PC-9 (cell line): ENCODE data around the gene YIPF5. TPM values are rescaled to one million over a fixed set of nuclear protein-coding genes. Genes with fewer than 3 reads are reported as not detected.
A peak's percentile ranks its signal among the peaks of the same experiment; 100 is the strongest.

Experiments used
- BruUV-seq: library from RNA; stranded (reverse); fragments of 400-500 nt; replicated peaks from 2 replicates; lab custom pipeline; 2021; lab: Mats Ljungman, UMichigan
- CTCF ChIA-PET: fragments of 300-600 bp; sonication (Branson Sonifier 250); formaldehyde crosslinking; loops from one replicate; lab custom pipeline; 2022; ENCODE audit warnings: antibody characterized with exemption; lab: Charles Lee
- POLR2A ChIA-PET: fragments of 300-600 bp; sonication (Branson Sonifier 250); formaldehyde crosslinking; loops from one replicate; lab custom pipeline; 2022; ENCODE audit warnings: antibody characterized with exemption; ENCODE audit not compliant: unreplicated experiment; lab: Charles Lee
- DNase-seq, 2 experiments: peaks; one replicate each; pipeline versions ENCODE4 v3.0.0 to v3.0.0-alpha.2; 2015 to 2022; ENCODE audit warnings: mixed read lengths in 1 of 2
- H2AFZ ChIP-seq: fragments of 200-600 bp; sonication (generic); 2 replicates; pipeline ENCODE4 v1.8.1; 2017; ENCODE audit warnings: antibody characterized with exemption
- H3F3A ChIP-seq: fragments of 200-600 bp; sonication (generic); 2 replicates; pipeline ENCODE4 v1.8.1; 2017; ENCODE audit warnings: antibody characterized with exemption, mild to moderate bottlenecking, low read depth; ENCODE audit not compliant: insufficient read depth
- H3K27ac ChIP-seq: fragments of 200-600 bp; sonication (generic); 2 replicates; pipeline ENCODE4 v1.6.1; 2016; ENCODE audit warnings: mixed run types
- H3K27me3 ChIP-seq: fragments of 200-600 bp; sonication (generic); 2 replicates; pipeline ENCODE4 v1.6.1; 2016; ENCODE audit warnings: low read depth, mixed run types; ENCODE audit not compliant: insufficient read depth
- H3K36me3 ChIP-seq: fragments of 200-600 bp; sonication (generic); 2 replicates; pipeline ENCODE4 v1.6.1; 2016; ENCODE audit warnings: low read depth, mixed run types
- H3K4me1 ChIP-seq: fragments of 200-600 bp; sonication (generic); replicated peaks from 2 replicates; pipeline ENCODE4 v1.6.1; 2016; ENCODE audit warnings: mixed run types; ENCODE audit not compliant: insufficient read depth
- H3K4me2 ChIP-seq: fragments of 200-600 bp; sonication (generic); 2 replicates; pipeline ENCODE4 v1.6.1; 2017; ENCODE audit warnings: mixed run types
- H3K4me3 ChIP-seq: fragments of 200-600 bp; sonication (generic); 2 replicates; pipeline ENCODE4 v1.6.1; 2016; ENCODE audit warnings: mixed run types
- H3K79me2 ChIP-seq: fragments of 200-600 bp; sonication (generic); 2 replicates; pipeline ENCODE4 v1.6.1; 2017; ENCODE audit warnings: low read depth, mixed run types
- H3K9me2 ChIP-seq: fragments of 200-600 bp; sonication (generic); 2 replicates; pipeline ENCODE4 v1.8.1; 2017; ENCODE audit warnings: mild to moderate bottlenecking; ENCODE audit not compliant: insufficient read depth
- H3K9me3 ChIP-seq: fragments of 200-600 bp; sonication (generic); 2 replicates; pipeline ENCODE4 v1.8.1; 2016; ENCODE audit warnings: low read depth; ENCODE audit not compliant: insufficient read depth
- H4K20me1 ChIP-seq: fragments of 200-600 bp; sonication (generic); 2 replicates; pipeline ENCODE4 v1.8.1; 2017; ENCODE audit not compliant: insufficient read depth
- CTCF ChIP-seq: fragments of 200-600 bp; sonication (generic); conservative IDR thresholded peaks from 2 replicates; pipeline ENCODE4 v1.6.1; 2017; ENCODE audit warnings: mixed run types, antibody characterized with exemption, mild to moderate bottlenecking, moderate library complexity
- EZH2 ChIP-seq: fragments of 200-600 bp; sonication (generic); IDR thresholded peaks from 2 replicates; pipeline ENCODE4 v1.8.0; 2017; ENCODE audit warnings: antibody characterized with exemption, low read depth
- intact Hi-C: fragments of 100-400 bp; cut with micrococcal nuclease; formaldehyde crosslinking; loops from one replicate; pipeline ENCODE4 v1.10.0; 2022; ENCODE audit not compliant: unreplicated experiment
- total RNA-seq: library from RNA; stranded (reverse); gene quantifications from 2 replicates; pipeline ENCODE4 v1.2.3, GENCODE V29; 2021

The YIPF5 gene
- total RNA-seq, 1 experiment from 2014 or later: 65.8 TPM

- BruUV-seq: no TSS peak
- TF ChIP-seq CTCF (no peak), EZH2 (no peak)
- Histone ChIP-seq H3K27me3 (peaks cover 49% of the 10 kb centered on the region), H3K79me2 (no peaks in the 10 kb centered on the region), H3F3A (no peaks in the 10 kb centered on the region), H3K27ac (no peak overlapping the region), H3K4me3 (no peak overlapping the region; the same call in 1 of the 2 replicates), H2AFZ (no peak overlapping the region; the same call in 1 of the 2 replicates), H4K20me1 (no peaks in the 10 kb centered on the region), H3K9me2 (no peaks in the 10 kb centered on the region), H3K9me3 (no peaks in the 10 kb centered on the region), H3K4me2 (peak overlapping the region; percentile 35), H3K36me3 (no peaks in the 10 kb centered on the region), H3K4me1 (no peaks in the 10 kb centered on the region)
- DNase-seq: peak in 1 of 2 experiments; percentile 7
- intact Hi-C loops: loop anchor here (2.0 to 10.0 kb wide), 3 partner anchors 1030 to 1684 kb away; no protein-coding TSS in a partner anchor
- ChIA-PET POLR2A (no interaction called here), CTCF (no interaction called here)
Observed at GRCh38 chr5:144205141-144205551, 34.7 kb upstream of the YIPF5 start.

GRCh38 chr5:144203750-144204596 is 33.5 kb upstream of the YIPF5 start:
- H3K27me3 ChIP-seq: peaks cover 40% of the 10 kb centered on the region
- TF ChIP-seq EZH2 (no peak), CTCF (peak; percentile 93)
- DNase-seq: peak; percentile 27 to 42
- peaks cover 3% of the 10 kb centered on the region for H3K4me1 ChIP-seq
- no peaks in the 10 kb centered on the region for H3K9me2 ChIP-seq
- no TSS peak for BruUV-seq
- CTCF ChIA-PET: interaction anchor here (0.5 to 1.2 kb wide), 5 partner anchors 33 to 1844 kb away, joined by 3 to 5 read pairs (median 3); partner anchors contain the start of genes KCTD16, PRELID2 and YIPF5
- no peaks in the 10 kb centered on the region for H3K9me3 ChIP-seq
- intact Hi-C loops: loop anchor here (1.0 to 10.0 kb wide), 7 partner anchors 1031 to 1927 kb away; no protein-coding TSS in a partner anchor
- H3K27ac ChIP-seq: no peak overlapping the region
- H2AFZ ChIP-seq: no peak overlapping the region
- no peak overlapping the region for H3K4me2 ChIP-seq
- POLR2A ChIA-PET: interaction anchor here (0.5 kb wide), 1 partner anchor 1622 kb away, joined by 3 read pairs; no protein-coding TSS in a partner anchor
- no peaks in the 10 kb centered on the region for H4K20me1 ChIP-seq
- no peaks in the 10 kb centered on the region for H3K36me3 ChIP-seq
- no peaks in the 10 kb centered on the region for H3K79me2 ChIP-seq
- H3K4me3 ChIP-seq: no peak overlapping the region
- 0 out of 2 replicates have a peak, but pooled peaks cover 2% of the 10 kb centered on the region for H3F3A ChIP-seq

GRCh38 chr5:144202726-144203125 is 32.3 kb upstream of the YIPF5 start:
- no peaks in the 10 kb centered on the region for H3K9me3 ChIP-seq
- H3K9me2 ChIP-seq: no peaks in the 10 kb centered on the region
- DNase-seq: no peak
- peaks cover 14% of the 10 kb centered on the region for H3K4me1 ChIP-seq
- H3K4me3 ChIP-seq: no peak overlapping the region
- H3K36me3 ChIP-seq: no peaks in the 10 kb centered on the region
- CTCF ChIA-PET: no interaction called here
- H3K27me3 ChIP-seq: peaks cover 31% of the 10 kb centered on the region
- H3K27ac ChIP-seq: no peak overlapping the region
- POLR2A ChIA-PET: no interaction called here
- peaks cover 13% of the 10 kb centered on the region for H3F3A ChIP-seq
- intact Hi-C loops: loop anchor here (1.0 to 10.0 kb wide), 6 partner anchors 1032 to 1928 kb away; no protein-coding TSS in a partner anchor
- TF ChIP-seq CTCF (no peak), EZH2 (no peak)
- no peaks in the 10 kb centered on the region for H3K79me2 ChIP-seq
- BruUV-seq: no TSS peak
- no peak overlapping the region for H2AFZ ChIP-seq
- no peaks in the 10 kb centered on the region for H4K20me1 ChIP-seq
- H3K4me2 ChIP-seq: no peak overlapping the region
